ENCODE measurements around the gene PLLP.

GRCh38 chr16:57251352-57251751 lies 33.1 kb downstream of the PLLP start:
- no peak for TF ChIP-seq POLR2AphosphoS5 (IDR thresholded peaks at IDR 0.05; ENCODE audit: low read depth, low read length)
- no peak for TF ChIP-seq SIN3A (IDR thresholded peaks at IDR 0.05; ENCODE audit: borderline replicate concordance, insufficient read depth, low read length)
- TF ChIP-seq FOXP2 (optimal IDR thresholded peaks at IDR 0.05; ENCODE audit: borderline replicate concordance, extremely low read depth, extremely low read length, insufficient read depth), result no peak

Data from PFSK-1 (cell line).